ENCODE data around the gene GCN1. TPM values are rescaled to one million over a fixed set of nuclear protein-coding genes. Genes with fewer than 3 reads are reported as not detected.

GCN1 gene
- total RNA-seq: 151 and 159 TPM in 2 replicates

DNA sequence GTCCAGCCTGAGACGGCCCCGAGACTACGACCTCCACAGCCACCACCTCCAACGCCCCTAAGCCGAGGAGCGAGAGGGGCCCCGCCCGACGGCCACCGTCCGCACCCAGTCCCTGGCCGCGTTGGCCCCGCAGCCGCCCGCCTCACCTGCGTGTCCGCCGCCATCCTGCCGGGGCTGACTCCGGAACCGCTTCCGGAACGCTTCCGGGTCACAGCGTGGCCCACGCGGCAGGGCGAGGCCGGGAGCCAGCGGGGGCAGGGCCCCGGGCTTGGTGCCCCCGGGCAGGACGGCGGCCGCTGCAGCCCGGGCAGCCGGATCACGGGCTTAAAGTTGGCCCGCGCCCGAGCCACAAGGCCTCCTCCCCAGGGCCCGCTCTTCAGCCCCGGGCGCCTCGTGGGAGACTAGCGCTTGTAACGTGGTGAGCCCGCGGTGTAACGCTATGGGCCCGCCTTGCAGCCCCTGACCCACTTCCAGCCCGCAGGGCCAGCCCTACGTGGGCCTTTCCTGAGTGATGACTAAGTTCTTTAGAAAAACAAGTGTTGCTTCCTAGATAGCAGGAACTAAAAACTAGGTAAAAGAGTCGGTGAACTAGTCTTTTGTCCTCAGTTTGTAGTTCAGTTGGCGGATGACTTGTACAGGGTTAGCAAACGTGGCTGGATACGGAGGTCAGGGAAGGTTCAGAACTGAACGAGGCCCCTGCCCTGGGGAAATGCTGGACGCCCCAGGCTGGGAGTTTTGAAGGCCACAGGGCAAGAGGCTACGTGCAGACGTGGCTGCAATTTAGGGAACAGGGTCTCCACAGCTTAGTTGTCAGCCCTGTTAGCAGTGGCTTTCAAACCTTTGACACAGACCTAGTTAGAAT lies at the start of gene GCN1:
TSS of gene GCN1 (minus strand) at position 182 of the 862 bp plus-strand sequence. CDS start at position 164, 18 bp downstream.

GRCh38 chr12:120116441-120116791 lies 78.1 kb downstream of the GCN1 start, which contains the start of gene RAB35:
Gene RAB35 (minus strand): TSS chr12:120116753. CDS start chr12:120116650, 103 bp downstream.

Small RNA genes within 50 kb of the gene (small RNA-seq; reads per million reads assigned to genes)
- not detected for gene MIR4498

Other genes starting within 250 kb of the GCN1 start
- not detected in 2 replicates for gene BICDL1, start 205.5 kb downstream of the GCN1 start, total RNA-seq
- gene RAB35, start 78.0 kb downstream of the GCN1 start, total RNA-seq: 32.6 and 40.3 TPM in 2 replicates
- 2,828 and 2,944 TPM in 2 replicates for gene RPLP0, start 6.4 kb upstream of the GCN1 start, total RNA-seq
- gene PXN, start 71.0 kb upstream of the GCN1 start, total RNA-seq: 161 and 205 TPM in 2 replicates
- gene RNU4-2, start 97.2 kb upstream of the GCN1 start, total RNA-seq: under 0.01 TPM in 2 replicates
- under 0.01 TPM in 2 replicates for gene RNU4-1, start 98.5 kb upstream of the GCN1 start, total RNA-seq
- 0.27 and 0.50 TPM in 2 replicates for gene SIRT4, start 107.6 kb upstream of the GCN1 start, total RNA-seq
- gene PLA2G1B, start 133.1 kb upstream of the GCN1 start, total RNA-seq: not detected in 2 replicates
- not detected in 2 replicates for gene MSI1, start 174.4 kb upstream of the GCN1 start, total RNA-seq
- gene COX6A1, start 243.4 kb upstream of the GCN1 start, total RNA-seq: 248 and 252 TPM in 2 replicates

Measured in thoracic aorta endothelial cell (primary cell).